ENCODE data around the gene CLVS2. TPM values are rescaled to one million over a fixed set of nuclear protein-coding genes. Genes with fewer than 3 reads are reported as not detected.

The CLVS2 gene
- total and polyA plus RNA-seq, 7 donors = 0.06 to 2.5 (median 0.11) TPM; not detected in 1

DNA sequence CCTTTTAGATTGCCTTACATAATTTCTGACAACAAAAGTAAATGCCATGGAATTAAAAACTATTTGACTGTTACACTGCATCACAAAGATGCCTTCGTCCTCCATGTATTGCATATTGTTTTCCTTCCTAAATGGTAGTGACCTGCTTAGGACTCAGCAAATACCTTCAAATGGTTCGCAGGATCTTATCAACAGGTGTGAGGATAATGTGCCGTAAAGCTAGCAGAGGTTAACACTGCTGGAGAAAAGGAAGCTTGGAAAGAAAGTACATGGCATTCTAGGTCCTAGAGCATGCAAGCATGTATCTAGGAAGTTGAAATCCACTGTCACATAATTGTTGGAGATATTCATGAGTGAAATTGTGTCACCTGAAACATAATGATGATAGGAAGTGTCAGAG, 5.5 kb downstream of the CLVS2 start:
- no peak for TF ChIP-seq CTCF (IDR thresholded peaks at IDR 0.05)
- WGBS, 3 donors = 63 to 77% (median 69%) methylated on average over 3 of the region's 3 CpGs
- intact Hi-C loops (cut with DNase I) = no loop called here
- ATAC-seq = no peak
- H3K27ac ChIP-seq = no peak overlapping the region
- H3K27me3 ChIP-seq (ENCODE audit: insufficient read depth in 3 of 3, low read length in 2 of 3) = peaks cover 0 to 25% (median 7%) of the 10 kb centered on the region in 3 donors
- no peaks in the 10 kb centered on the region for H3K9me3 ChIP-seq
- H3K4me1 ChIP-seq = no peaks in the 10 kb centered on the region
- H3K4me3 ChIP-seq = no peak overlapping the region
- no peaks in the 10 kb centered on the region for H3K36me3 ChIP-seq (ENCODE audit: insufficient read depth in 1 of 2, low read depth in 1 of 2)
- no peak for DNase-seq

DNA sequence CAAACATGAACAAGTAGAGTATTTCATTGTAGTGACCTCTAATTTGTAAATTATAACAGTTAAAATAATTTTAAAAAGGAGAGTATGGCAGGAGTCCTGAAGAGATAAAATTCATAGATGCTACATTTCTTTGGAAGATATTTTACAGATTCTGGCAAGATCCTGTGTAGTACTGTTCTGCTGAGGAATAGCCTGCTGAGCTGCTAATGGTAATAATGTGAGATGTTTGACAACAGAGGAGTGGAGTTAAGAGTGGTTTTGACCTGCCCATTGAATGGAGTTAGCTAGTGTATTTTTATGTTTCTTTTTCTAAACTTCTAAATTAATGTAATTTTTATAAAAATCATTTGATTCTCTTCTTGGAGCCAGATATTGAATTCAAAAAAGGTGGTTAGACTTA, 11.8 kb downstream of the CLVS2 start:
- intact Hi-C loops (cut with DNase I) = no loop called here
- no peaks in the 10 kb centered on the region for H3K36me3 ChIP-seq (ENCODE audit: insufficient read depth in 1 of 2, low read depth in 1 of 2)
- no peak overlapping the region for H3K4me3 ChIP-seq
- no peak for DNase-seq
- H3K27ac ChIP-seq = no peak overlapping the region
- H3K4me1 ChIP-seq = no peaks in the 10 kb centered on the region
- H3K27me3 ChIP-seq (ENCODE audit: insufficient read depth in 3 of 3, low read length in 2 of 3) = no peaks in the 10 kb centered on the region
- no peak for ATAC-seq
- TF ChIP-seq CTCF (IDR thresholded peaks at IDR 0.05) = no peak
- no peaks in the 10 kb centered on the region for H3K9me3 ChIP-seq

- 70 to 79% (median 73%) methylated on average over 2 of the region's 2 CpGs for WGBS, 3 donors
- Histone ChIP-seq H3K36me3 (ENCODE audit: insufficient read depth in 1 of 2, low read depth in 1 of 2) (no peaks in the 10 kb centered on the region), H3K4me3 (no peak overlapping the region)
Measured at GRCh38 chr6:123009059-123009458, 13.0 kb downstream of the CLVS2 start.

GRCh38 chr6:123014835-123015234, 18.8 kb downstream of the CLVS2 start:
- no peaks in the 10 kb centered on the region for H3K4me1 ChIP-seq
- no peak overlapping the region for H3K27ac ChIP-seq
- no peaks in the 10 kb centered on the region for H3K27me3 ChIP-seq (ENCODE audit: insufficient read depth in 3 of 3, low read length in 2 of 3)
- H3K36me3 ChIP-seq (ENCODE audit: insufficient read depth in 1 of 2, low read depth in 1 of 2) = no peaks in the 10 kb centered on the region
- no peak overlapping the region for H3K4me3 ChIP-seq
- no peak for ATAC-seq
- intact Hi-C loops (cut with DNase I) = no loop called here
- no peak for TF ChIP-seq CTCF (IDR thresholded peaks at IDR 0.05)
- H3K9me3 ChIP-seq = no peaks in the 10 kb centered on the region
- no peak for DNase-seq

More at GRCh38 chr6:123009059-123009458, 13.0 kb downstream of the CLVS2 start:
- H3K27ac ChIP-seq = no peak overlapping the region
- no peaks in the 10 kb centered on the region for H3K27me3 ChIP-seq (ENCODE audit: insufficient read depth in 3 of 3, low read length in 2 of 3)
- intact Hi-C loops (cut with DNase I) = no loop called here
- no peaks in the 10 kb centered on the region for H3K9me3 ChIP-seq
- no peak for TF ChIP-seq CTCF (IDR thresholded peaks at IDR 0.05)
- H3K4me1 ChIP-seq = no peaks in the 10 kb centered on the region
- no peak for DNase-seq
- no peak for ATAC-seq

DNA sequence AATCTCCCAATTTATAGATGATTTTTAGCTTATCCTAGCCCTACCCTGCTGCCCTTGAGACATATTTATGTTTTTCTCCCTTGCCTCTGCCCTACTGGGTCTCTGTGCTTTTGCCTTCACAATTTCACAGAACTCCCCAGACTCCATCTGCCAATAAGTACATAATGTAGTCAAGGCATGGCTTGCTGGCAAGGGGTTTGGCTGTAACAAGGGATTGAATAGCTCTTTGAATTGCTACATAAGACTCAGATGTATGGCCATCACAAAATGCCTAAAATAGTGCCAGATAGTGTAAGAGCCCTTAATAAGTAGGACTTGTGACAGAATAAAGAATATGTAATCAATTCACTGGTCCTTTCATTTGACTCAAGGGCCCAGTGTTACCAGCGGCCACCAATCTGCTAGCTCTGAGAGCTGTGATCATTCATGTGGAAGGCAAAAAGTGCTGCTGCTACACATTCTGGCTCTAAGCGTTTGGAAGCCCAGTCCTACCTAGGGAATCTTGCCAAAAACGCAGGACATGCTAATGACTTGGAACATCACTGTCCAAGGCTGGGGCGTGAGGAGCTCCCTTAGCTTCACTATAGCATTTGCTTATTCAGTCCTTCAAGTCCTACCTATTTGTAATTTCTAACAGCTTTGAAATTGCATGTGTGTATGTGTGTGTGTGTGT, 20.5 kb downstream of the CLVS2 start:
- H3K4me3 ChIP-seq = no peak overlapping the region
- peaks cover 0 to 1% (median 0%) of the 10 kb centered on the region in 3 donors for H3K27me3 ChIP-seq (ENCODE audit: insufficient read depth in 3 of 3, low read length in 2 of 3)
- WGBS, 3 donors = 42 to 51% (median 44%) methylated on average over 4 of the region's 4 CpGs
- no peaks in the 10 kb centered on the region for H3K9me3 ChIP-seq
- DNase-seq (no peak), ATAC-seq (no peak)
- no peaks in the 10 kb centered on the region for H3K4me1 ChIP-seq
- H3K36me3 ChIP-seq (ENCODE audit: insufficient read depth in 1 of 2, low read depth in 1 of 2) = no peaks in the 10 kb centered on the region
- intact Hi-C loops (cut with DNase I) = no loop called here
- no peak overlapping the region for H3K27ac ChIP-seq
- TF ChIP-seq CTCF (IDR thresholded peaks at IDR 0.05) = no peak

Data from psoas muscle (tissue), 8 donors.